HG03558 (cell line): ENCODE data around the gene FLACC1.
"Not testable (repeated sequence)": the region's sequence is repeated elsewhere in the genome, so short reads cannot be mapped to it uniquely, and the experiment has no call there.

Experiments
- ATAC-seq: cut with Tn5 transposase; IDR thresholded peaks from one replicate; pipeline ENCODE4 v1.9.1; 2021; ENCODE audit warnings: moderate number of reproducible peaks; ENCODE audit not compliant: unreplicated experiment; ENCODE audit errors: extremely low read depth

Gene FLACC1

DNA sequence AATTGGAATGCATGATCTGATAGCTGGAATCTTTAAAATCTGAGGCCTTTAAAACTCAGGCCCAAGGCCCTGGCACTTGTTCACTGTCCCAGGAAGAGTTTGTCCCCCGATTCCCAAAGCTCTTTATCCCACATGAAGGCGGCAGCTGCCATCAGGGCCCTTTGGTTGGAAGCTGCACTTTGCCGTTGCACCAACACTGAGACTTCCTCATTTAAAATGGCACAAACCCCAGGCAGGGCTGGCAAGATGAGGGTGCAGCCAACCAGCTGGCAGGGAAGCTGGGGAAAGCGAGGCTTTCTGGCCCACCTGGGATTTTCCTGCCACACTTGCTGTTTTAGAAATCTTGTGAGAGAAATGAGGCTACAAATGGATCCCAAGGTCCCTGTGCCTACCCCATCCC lies 6.3 kb downstream of the FLACC1 start:
- no peak for ATAC-seq

DNA sequence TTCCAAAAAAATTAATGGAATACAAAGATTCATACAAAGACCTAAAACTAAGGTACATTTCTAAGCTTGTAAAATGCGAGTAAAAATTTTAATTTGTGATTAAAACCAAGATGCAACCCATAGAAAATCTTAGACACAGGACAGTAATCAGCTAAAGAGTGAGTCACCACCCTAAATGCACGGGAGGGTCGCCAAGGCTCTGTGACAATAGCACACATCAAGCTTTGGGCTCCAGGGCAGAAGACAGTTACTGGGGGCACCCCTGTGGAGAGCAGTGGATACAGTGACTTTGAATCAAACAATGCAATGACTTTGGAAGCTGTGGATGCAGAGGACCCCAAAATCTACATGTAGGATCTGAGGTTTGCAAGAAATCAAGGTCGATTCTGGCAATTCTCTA lies 7.5 kb downstream of the FLACC1 start:
- no peak for ATAC-seq

DNA sequence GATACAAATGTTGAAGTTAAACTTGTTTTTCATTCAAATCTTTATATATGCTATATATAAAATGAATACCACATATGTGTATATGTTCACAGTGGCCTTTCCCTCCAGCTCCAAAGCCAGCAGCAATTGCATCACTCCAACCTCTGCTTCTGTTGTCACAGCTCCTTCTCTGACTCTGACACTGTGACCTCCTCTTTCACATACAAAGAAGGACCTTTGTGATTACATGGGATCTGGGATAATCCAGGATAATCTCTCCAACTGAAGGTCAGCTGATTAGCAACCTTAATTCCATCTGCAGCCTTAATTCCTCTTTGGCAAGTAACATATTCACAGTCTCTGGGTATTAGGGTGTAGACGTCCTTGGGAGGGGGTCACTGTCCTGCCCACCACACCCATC lies 8.4 kb downstream of the FLACC1 start:
- ATAC-seq, result no peak

DNA sequence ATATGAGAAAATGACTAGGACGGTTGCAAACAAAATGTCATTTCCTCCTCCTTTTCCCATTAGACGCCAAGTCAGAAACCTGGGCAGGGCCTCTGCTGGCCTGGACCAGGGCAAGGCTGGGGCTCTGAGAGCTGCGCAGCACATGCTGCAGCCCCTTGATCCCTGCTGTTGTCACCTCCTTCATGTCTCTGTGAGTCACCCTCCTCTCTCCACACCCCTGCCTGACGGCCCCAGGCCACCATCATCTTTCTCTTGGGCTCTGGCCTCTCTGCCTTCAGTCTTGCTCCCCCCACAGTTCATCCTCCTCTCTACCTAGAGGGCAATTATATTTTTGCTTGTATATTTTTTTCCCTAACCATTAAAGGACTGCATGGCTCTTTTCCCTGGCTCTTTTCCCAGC lies 10.0 kb downstream of the FLACC1 start:
- no peak for ATAC-seq

DNA sequence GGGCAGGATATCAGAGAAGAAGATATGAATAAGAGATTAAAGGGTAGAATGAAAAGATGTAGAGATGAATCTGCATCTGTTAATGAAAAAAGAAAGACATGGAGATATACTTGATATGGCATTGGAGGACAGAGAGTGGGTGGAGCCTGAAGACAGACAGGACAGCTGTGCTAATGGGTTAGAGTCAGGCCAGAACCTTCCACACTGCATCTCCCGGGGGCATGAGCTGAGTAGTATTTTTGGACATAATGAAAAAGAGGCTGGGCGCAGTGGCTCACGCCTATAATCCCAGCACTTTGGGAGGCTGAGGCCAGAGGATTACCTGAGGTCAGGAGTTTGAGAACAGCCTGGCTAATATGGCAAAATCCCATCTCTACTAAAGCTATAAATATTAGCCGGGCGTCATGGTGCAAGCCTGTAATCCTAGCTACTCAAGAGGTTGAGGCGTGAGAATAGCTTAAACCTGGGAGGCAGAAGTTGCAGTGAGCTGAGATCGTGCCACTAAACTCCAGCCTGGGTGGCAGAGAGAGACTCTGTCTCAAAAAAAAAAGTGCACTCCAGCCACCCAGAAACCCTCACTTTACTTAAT lies 11.4 kb downstream of the FLACC1 start:
- no peak for ATAC-seq

DNA sequence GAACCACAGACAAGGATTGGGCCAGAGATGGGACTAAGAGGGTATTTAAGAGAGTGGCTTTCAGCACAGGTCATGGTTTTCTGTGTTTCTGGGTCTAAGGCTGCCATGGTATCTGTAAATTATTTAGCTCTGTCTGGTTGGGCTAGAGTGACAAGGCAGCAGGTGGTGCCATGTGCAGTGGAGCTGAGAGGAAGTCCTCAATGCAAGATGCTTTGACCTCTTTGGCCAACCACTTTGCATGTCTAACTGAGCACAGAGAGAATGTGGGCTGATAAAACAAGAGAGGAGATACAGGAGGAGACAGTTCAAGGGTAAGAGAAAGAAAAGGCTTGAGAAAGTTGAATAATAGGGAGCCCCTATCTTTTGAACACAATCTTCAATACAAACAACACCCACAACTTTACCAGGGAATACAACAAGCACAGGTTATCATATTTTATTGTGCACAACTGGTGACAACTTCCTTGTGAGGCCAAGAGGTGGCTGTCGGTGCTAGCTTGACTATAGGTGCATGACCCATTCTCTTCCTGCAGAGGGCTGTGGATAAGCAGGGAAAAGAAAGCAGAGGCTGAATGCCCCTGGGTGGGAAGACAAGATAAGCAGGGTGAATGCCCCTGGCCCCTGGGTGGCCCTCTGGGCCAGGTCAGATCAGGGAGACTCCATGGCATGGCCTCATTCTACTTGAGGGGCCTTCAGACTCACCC lies 12.3 kb downstream of the FLACC1 start:
- no peak for ATAC-seq

DNA sequence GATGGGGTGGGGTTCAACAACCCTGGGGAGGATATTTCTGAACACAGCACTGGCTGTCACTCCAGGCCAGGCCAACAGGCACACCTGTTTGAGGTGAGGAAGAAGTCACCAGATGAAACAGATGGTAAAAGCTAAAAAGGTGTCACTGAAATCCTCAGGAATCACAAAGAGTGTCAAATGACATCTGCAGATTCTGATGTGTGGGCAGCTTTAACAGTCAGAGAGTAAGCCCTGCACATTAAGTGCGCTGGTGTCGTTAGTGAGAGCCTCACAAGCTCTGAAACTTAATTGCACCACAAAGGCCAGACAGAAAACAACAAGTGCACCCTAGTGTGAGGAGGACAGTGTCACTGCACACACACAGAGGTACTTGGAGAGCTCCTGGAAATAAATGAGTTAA lies 13.6 kb downstream of the FLACC1 start:
- ATAC-seq, result no peak

GRCh38 chr2:201342923-201343322 lies 14.2 kb downstream of the FLACC1 start:
- ATAC-seq, result no peak

GRCh38 chr2:201329409-201329808 lies 27.7 kb downstream of the FLACC1 start:
- no peak for ATAC-seq

GRCh38 chr2:201327678-201328077 lies 29.5 kb downstream of the FLACC1 start:
- no peak for ATAC-seq

- ATAC-seq, result no peak
Measured at GRCh38 chr2:201322772-201323171, 34.4 kb downstream of the FLACC1 start.

GRCh38 chr2:201320701-201321100 lies 36.4 kb downstream of the FLACC1 start:
- no peak for ATAC-seq

- ATAC-seq, result no peak
Measured at GRCh38 chr2:201320257-201320656, 36.9 kb downstream of the FLACC1 start.

- ATAC-seq, result no peak
Measured at GRCh38 chr2:201319511-201319910, 37.6 kb downstream of the FLACC1 start.

GRCh38 chr2:201313362-201313761 lies 43.8 kb downstream of the FLACC1 start:
- ATAC-seq, result no peak

DNA sequence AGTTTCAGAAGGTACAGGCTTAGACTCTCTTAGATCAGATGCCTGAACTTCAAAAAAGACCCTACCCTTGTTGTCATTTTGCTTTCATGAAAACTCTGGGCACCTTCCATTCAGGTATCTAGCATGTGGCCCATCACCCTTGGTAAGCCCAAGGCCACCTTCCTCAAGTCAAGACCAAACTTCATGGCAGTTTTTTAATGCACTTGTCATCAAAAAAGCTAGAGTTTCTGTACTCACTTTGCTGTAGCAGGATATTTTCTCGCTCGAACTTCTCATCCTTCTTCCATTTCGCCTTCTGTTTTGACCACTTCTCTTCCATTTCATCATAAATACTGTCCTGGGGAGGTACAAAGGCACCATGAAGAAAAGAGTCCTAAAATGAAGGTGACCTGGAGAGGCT lies 48.2 kb downstream of the FLACC1 start:
- ATAC-seq, result no peak

DNA sequence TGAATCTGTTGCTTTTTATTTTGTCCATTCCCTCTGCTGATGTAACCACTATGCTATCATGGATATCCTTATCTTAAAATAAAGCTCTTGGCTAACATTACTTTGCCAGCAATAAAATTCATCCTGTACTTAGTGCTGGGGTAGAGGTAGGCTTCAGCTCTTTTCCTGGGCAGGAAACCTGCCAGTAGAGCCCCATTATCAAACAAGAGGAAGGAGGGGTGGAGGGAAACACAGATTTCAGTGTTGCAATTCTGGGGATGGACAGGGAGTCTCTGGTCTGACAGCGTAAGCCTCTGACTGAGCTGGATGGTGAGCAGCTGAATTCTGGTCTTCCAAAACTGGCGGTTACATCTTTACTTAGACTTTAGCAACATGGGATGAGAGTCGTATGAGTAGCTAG lies 49.3 kb downstream of the FLACC1 start:
- no peak for ATAC-seq

DNA sequence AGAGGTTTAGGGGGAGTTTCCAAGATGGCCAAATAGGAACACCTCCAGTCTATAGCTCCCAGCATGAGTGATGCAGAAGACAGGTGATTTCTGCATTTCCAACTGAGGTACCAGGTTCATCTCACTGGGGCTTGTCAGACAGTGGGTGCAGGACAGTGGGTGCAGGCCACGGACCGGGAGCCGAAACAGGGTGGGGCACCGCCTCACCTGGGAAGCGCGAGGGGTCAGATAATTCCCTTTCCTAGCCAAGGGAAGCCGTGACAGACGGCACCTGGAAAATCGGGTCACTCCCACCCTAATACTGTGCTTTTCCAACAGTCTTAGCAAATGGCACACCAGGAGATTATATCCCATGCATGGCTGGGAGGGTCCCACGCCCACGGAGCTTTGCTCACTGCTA lies 57.2 kb downstream of the FLACC1 start:
- not testable (repeated sequence) for ATAC-seq

DNA sequence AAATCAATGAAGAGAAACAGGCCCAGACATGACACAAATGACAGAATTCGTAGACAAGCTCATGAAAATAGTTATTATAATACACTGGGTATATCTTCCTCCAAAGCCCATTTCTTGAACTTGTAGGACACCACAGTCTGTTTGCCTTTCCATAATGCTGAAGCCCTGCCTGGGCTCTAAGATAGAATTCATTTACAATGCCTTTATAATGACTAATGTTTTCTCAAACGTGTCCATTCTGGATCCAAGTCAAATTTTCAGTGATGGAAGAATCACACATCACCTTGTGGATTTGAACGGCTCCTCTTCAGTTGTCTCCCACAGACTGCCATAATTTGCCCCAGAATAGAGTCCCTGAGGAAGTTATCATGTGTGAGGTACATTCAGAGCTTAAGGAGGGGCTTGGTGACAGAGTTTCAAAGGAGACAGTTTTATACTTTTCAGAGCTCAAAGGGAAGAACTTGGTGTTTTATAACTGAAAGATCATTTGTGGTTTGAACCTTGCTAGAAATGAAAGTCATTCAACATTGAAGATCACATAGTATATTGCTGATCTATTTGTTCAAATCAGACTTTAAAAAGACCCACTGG lies 58.6 kb downstream of the FLACC1 start:
- no peak for ATAC-seq

- not testable (repeated sequence) for ATAC-seq
Measured at GRCh38 chr2:201290457-201291148, 66.5 kb downstream of the FLACC1 start.

DNA sequence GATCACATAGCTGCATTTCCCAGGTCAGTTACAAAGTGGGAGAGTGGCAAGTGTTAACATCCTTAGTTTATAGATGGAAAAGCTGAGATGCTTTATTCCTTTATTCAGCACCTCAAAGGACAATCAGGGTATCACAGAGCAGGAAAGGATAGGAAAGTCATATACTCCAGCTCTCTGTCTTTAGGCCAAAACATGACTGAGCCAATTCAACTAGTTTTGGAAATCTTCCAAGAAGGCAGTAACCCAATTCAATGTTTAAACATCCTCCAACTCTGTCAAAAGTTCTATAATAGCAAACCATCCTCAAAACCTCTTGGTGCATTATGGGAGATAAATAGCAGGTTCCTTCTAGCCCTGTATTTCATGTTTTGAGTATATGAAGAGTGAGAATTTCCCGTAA lies 71.6 kb downstream of the FLACC1 start:
- no peak for ATAC-seq
